NT2/D1 (cell line): ENCODE results near the gene FAM217B.
A peak's percentile ranks its signal among the peaks of the same experiment; 100 is the strongest.

Experiments used
- DNase-seq: peaks from one replicate; pipeline ENCODE4 v3.0.0-alpha.2; 2011; ENCODE audit warnings: low read depth, low spot score
- H3K27me3 ChIP-seq: 2 replicates; pipeline ENCODE4 v1.6.0; 2011; ENCODE audit warnings: mild to moderate bottlenecking; ENCODE audit not compliant: insufficient read length, insufficient read depth
- H3K36me3 ChIP-seq: 2 replicates; pipeline ENCODE4 v1.6.1; 2011; ENCODE audit warnings: mild to moderate bottlenecking, low read length, mixed read lengths; ENCODE audit not compliant: insufficient read depth, insufficient read length
- H3K4me1 ChIP-seq: 2 replicates; pipeline ENCODE4 v1.5.1; 2011; ENCODE audit not compliant: insufficient read depth, insufficient read length
- H3K4me3 ChIP-seq: 2 replicates; pipeline ENCODE4 v1.5.1; 2011; ENCODE audit warnings: low read depth; ENCODE audit not compliant: insufficient read length
- H3K9ac ChIP-seq: 2 replicates; pipeline ENCODE4 v1.6.0; 2011; ENCODE audit warnings: low read depth; ENCODE audit not compliant: insufficient read length
- H3K9me3 ChIP-seq: 2 replicates; pipeline ENCODE4 v1.5.1; 2011; ENCODE audit warnings: mild to moderate bottlenecking, low read length; ENCODE audit not compliant: insufficient read depth
- SUZ12 ChIP-seq: IDR thresholded peaks from 2 replicates; pipeline ENCODE4 v1.6.1; 2011; ENCODE audit not compliant: insufficient read length, insufficient read depth; ENCODE audit errors: extremely low read depth
- YY1 ChIP-seq: IDR thresholded peaks from 2 replicates; pipeline ENCODE4 v1.6.1; 2011; ENCODE audit not compliant: insufficient read length, insufficient read depth
- ZNF274 ChIP-seq: IDR thresholded peaks from 2 replicates; pipeline ENCODE4 v1.6.1; 2011; ENCODE audit warnings: mild to moderate bottlenecking, low read depth, low read length

The FAM217B gene

DNA sequence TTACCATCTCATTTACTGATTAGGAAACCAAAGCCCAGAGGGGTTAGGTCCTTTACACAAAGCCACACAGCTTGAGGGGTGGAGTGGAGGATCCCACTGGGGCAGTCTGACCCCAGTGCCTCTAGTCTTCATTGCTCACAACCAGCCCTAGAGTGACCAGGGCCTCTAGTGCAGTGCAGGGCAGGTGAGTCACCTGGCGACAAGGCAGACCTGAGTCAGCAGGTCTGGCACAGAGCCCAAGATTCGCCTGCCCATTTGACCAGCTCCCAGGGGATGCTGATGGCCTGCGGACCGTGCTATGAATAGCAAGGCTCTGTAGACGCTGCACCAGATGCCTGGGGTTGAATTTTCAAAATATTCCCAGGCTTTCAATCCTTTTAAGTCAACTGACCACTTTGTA lies 48.0 kb downstream of the FAM217B start:
- Histone ChIP-seq H3K27me3 (no peaks in the 10 kb centered on the region), H3K9me3 (0 out of 2 replicates have a peak, but pooled peaks cover 4% of the 10 kb centered on the region), H3K4me1 (peaks cover 3% of the 10 kb centered on the region), H3K4me3 (no peak overlapping the region), H3K36me3 (no peaks in the 10 kb centered on the region), H3K9ac (no peak overlapping the region)
- no peak for DNase-seq
- TF ChIP-seq ZNF274 = no peak
- TF ChIP-seq SUZ12 = no peak
- TF ChIP-seq YY1 = no peak

- peaks cover 8% of the 10 kb centered on the region for H3K4me1 ChIP-seq
- no peaks in the 10 kb centered on the region for H3K9me3 ChIP-seq
- no peaks in the 10 kb centered on the region for H3K27me3 ChIP-seq
- TF ChIP-seq YY1 = no peak
- no peak for TF ChIP-seq ZNF274
- no peak for TF ChIP-seq SUZ12
- H3K36me3 ChIP-seq = no peaks in the 10 kb centered on the region
- DNase-seq = no peak
- H3K4me3 ChIP-seq = no peak overlapping the region
- no peak overlapping the region for H3K9ac ChIP-seq
These were observed 52.4 kb downstream of the FAM217B start for GRCh38 chr20:59992526-59993084.

- Histone ChIP-seq H3K9me3 (no peaks in the 10 kb centered on the region), H3K4me1 (peaks cover 8% of the 10 kb centered on the region), H3K9ac (peak overlapping the region; percentile 44), H3K27me3 (no peaks in the 10 kb centered on the region), H3K4me3 (peak overlapping the region; percentile 33), H3K36me3 (no peaks in the 10 kb centered on the region)
- peak; percentile 15 for DNase-seq
- TF ChIP-seq SUZ12 (no peak), ZNF274 (no peak), YY1 (no peak)
These were observed 53.7 kb downstream of the FAM217B start for GRCh38 chr20:59993736-59994430.

DNA sequence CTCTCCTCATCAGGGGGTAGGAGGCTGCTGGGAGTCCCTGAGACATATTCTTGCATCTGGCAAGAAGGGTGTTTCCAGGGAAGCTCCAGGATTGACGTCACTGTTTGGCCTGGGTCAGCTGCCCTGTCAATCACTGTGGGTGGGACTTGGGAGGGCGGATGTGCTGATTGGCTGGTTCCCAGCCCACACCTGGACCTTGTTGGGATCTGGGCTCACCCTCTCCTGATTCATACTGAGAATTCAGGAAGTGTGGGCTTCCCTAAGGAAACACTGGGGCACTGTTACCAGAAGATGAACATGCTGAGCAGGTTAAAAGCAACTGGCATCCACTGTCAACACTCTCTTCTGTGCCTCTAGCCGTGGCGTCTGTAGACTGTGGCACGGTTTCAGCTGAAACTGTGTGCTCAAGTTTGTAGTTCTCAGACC lies 54.5 kb downstream of the FAM217B start:
- Histone ChIP-seq H3K4me3 (peak overlapping the region; percentile 33), H3K36me3 (no peaks in the 10 kb centered on the region), H3K4me1 (peaks cover 8% of the 10 kb centered on the region), H3K9ac (peak overlapping the region; percentile 44), H3K27me3 (no peaks in the 10 kb centered on the region), H3K9me3 (no peaks in the 10 kb centered on the region)
- TF ChIP-seq ZNF274 (no peak), YY1 (no peak), SUZ12 (no peak)
- DNase-seq = peak; percentile 61

- no peak overlapping the region for H3K9ac ChIP-seq
- no peaks in the 10 kb centered on the region for H3K36me3 ChIP-seq
- H3K9me3 ChIP-seq = no peaks in the 10 kb centered on the region
- peaks cover 8% of the 10 kb centered on the region for H3K4me1 ChIP-seq
- no peak overlapping the region for H3K4me3 ChIP-seq
- DNase-seq = no peak
- H3K27me3 ChIP-seq = no peaks in the 10 kb centered on the region
- no peak for TF ChIP-seq SUZ12
- no peak for TF ChIP-seq YY1
- no peak for TF ChIP-seq ZNF274
These were observed 55.9 kb downstream of the FAM217B start for GRCh38 chr20:59996108-59996507.

DNA sequence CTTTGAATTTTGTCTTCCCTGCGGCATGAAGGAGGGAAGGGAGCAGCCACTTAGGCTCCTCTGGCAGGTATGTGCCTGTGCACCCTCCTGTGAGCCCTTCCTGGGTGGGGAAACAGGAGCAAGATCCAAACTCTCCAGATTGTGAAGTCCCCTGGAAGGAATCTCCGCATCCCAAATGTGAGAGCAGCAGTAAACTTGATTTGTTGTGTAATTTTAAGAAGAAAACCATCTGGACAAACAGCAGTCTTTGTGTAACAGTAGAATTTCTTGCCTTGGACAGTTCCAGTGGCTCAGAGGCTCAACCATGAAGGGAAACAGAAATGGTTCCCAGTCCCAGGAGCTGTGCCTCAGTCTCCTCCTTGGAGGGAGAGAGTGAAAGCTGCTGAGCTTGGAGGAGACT lies 57.7 kb downstream of the FAM217B start:
- H3K4me3 ChIP-seq = no peak overlapping the region
- H3K36me3 ChIP-seq = no peaks in the 10 kb centered on the region
- no peak for DNase-seq
- TF ChIP-seq SUZ12 (no peak), ZNF274 (no peak), YY1 (no peak)
- no peak overlapping the region for H3K9ac ChIP-seq
- H3K9me3 ChIP-seq = no peaks in the 10 kb centered on the region
- peaks cover 5% of the 10 kb centered on the region for H3K4me1 ChIP-seq
- H3K27me3 ChIP-seq = no peaks in the 10 kb centered on the region
